ENCODE data around the gene NBAS.

NBAS gene

DNA sequence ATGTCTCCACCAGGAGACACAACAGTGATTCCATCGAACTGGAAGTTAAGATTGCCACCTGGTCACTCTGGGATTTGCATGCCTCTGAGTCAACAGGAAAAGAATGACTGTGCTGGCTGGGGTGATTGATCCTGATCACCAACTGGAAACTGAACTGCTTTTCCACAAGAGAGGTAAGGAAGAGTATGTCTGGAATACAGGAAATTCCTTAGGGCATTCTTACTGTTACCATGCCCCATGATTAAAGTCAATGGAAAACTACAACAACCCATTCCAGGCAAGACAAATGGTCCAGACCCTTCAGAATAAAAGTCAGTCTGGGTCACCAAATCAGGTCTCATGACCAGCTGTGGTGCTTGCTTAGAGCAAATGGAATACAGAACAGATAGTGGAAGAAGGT lies 18.5 kb upstream of the NBAS start:
- Mint-ChIP-seq H3K27ac (no peak overlapping the region), H3K4me1 (ENCODE audit: low read depth) (no peaks in the 10 kb centered on the region), H3K27me3 (ENCODE audit: low read depth) (no peaks in the 10 kb centered on the region), H3K36me3 (ENCODE audit: low read depth) (no peaks in the 10 kb centered on the region), H3K9me3 (no peaks in the 10 kb centered on the region), H3K4me3 (no peak overlapping the region)
- DNase-seq (ENCODE audit: low spot score) = no peak

DNA sequence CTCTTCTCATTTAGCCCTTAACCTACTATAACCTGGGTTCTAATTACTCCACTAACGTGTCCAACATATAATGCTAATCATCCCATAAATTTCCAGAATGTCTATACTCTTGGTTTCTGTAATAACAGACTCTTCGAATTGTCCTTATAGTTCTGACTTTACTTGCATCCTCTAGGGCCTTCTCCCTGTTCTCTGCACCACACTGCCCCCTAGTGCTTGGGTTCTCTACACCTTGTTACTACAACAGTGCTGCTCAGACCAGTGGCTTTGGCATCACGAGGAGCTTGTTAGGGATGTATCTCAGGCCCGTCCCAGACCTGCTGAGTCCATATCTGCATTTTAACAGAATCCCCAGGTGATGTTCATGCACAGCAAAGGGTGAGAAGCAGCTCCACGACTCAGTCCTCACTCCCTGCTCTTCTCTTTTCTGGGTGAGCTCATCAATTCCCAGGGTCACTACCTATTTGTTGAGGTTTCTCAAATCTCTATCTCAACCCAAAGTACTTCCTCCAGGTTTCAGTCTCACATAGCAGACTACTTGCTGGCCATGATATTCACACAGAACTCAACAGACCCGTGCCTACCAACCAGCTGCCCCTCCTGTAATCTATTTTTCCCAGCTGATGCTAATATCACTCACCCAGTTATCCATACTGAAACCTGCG lies 16.1 kb upstream of the NBAS start:
- no peaks in the 10 kb centered on the region for H3K36me3 Mint-ChIP-seq (ENCODE audit: low read depth)
- H3K4me1 Mint-ChIP-seq (ENCODE audit: low read depth) = no peaks in the 10 kb centered on the region
- no peak overlapping the region for H3K27ac Mint-ChIP-seq
- DNase-seq (ENCODE audit: low spot score) = peak; percentile 71
- no peaks in the 10 kb centered on the region for H3K9me3 Mint-ChIP-seq
- H3K27me3 Mint-ChIP-seq (ENCODE audit: low read depth) = peaks cover 2% of the 10 kb centered on the region
- no peak overlapping the region for H3K4me3 Mint-ChIP-seq

DNA sequence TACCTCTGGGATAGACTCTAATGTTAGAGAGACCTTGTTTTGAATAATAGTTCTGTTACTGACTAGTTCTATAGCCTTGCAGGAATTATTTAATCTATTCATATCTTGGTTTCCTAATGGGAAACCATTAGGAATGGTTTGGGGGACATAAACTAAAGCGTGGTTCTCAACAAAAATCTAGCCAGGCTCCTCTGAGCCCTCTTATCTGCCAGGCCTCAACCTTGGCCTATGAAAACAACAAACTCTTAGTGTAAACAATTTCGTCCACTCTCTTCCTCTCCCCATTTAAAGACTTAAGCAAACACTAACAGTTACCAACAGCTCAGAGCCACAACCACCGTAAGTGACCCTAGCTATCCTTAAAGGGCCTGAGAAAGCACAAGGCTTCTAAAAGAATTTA lies 10.6 kb upstream of the NBAS start:
- no peaks in the 10 kb centered on the region for H3K36me3 Mint-ChIP-seq (ENCODE audit: low read depth)
- no peaks in the 10 kb centered on the region for H3K9me3 Mint-ChIP-seq
- H3K4me1 Mint-ChIP-seq (ENCODE audit: low read depth) = no peaks in the 10 kb centered on the region
- no peak overlapping the region for H3K4me3 Mint-ChIP-seq
- peaks cover 12% of the 10 kb centered on the region for H3K27me3 Mint-ChIP-seq (ENCODE audit: low read depth)
- no peak for DNase-seq (ENCODE audit: low spot score)
- H3K27ac Mint-ChIP-seq = no peak overlapping the region

DNA sequence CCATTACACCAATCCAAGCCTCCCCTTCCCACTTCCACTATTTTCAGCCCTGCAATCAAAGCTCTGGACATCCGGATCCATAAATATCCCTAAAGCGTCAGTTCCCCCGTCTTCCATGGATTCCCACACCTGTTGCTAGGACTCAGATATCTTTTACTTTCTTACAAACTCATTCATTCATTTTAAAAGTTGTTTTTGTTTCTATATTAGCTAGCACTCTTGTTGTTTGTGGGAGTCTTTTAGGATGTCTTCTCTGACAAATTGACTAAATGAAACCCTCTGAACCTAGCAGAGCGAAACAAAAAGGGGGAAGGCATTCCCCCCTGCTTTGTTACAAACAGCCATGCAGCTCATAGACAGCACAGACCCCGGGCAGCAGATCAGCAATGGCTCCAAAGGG lies 9.0 kb upstream of the NBAS start:
- Mint-ChIP-seq H3K36me3 (ENCODE audit: low read depth) (no peaks in the 10 kb centered on the region), H3K4me3 (no peak overlapping the region), H3K27me3 (ENCODE audit: low read depth) (peaks cover 17% of the 10 kb centered on the region), H3K4me1 (ENCODE audit: low read depth) (no peaks in the 10 kb centered on the region), H3K9me3 (no peaks in the 10 kb centered on the region), H3K27ac (no peak overlapping the region)
- DNase-seq (ENCODE audit: low spot score) = no peak

GRCh38 chr2:15568874-15569273 lies 7.7 kb upstream of the NBAS start:
- H3K4me3 Mint-ChIP-seq = no peak overlapping the region
- H3K36me3 Mint-ChIP-seq (ENCODE audit: low read depth) = no peaks in the 10 kb centered on the region
- no peaks in the 10 kb centered on the region for H3K4me1 Mint-ChIP-seq (ENCODE audit: low read depth)
- no peak overlapping the region for H3K27ac Mint-ChIP-seq
- no peaks in the 10 kb centered on the region for H3K9me3 Mint-ChIP-seq
- H3K27me3 Mint-ChIP-seq (ENCODE audit: low read depth) = peaks cover 24% of the 10 kb centered on the region
- DNase-seq (ENCODE audit: low spot score) = no peak

GRCh38 chr2:15566912-15567311 lies 5.8 kb upstream of the NBAS start:
- Mint-ChIP-seq H3K9me3 (no peaks in the 10 kb centered on the region), H3K36me3 (ENCODE audit: low read depth) (no peaks in the 10 kb centered on the region), H3K4me1 (ENCODE audit: low read depth) (peaks cover 11% of the 10 kb centered on the region), H3K27ac (no peak overlapping the region), H3K27me3 (ENCODE audit: low read depth) (peaks cover 21% of the 10 kb centered on the region), H3K4me3 (no peak overlapping the region)
- no peak for DNase-seq (ENCODE audit: low spot score)

DNA sequence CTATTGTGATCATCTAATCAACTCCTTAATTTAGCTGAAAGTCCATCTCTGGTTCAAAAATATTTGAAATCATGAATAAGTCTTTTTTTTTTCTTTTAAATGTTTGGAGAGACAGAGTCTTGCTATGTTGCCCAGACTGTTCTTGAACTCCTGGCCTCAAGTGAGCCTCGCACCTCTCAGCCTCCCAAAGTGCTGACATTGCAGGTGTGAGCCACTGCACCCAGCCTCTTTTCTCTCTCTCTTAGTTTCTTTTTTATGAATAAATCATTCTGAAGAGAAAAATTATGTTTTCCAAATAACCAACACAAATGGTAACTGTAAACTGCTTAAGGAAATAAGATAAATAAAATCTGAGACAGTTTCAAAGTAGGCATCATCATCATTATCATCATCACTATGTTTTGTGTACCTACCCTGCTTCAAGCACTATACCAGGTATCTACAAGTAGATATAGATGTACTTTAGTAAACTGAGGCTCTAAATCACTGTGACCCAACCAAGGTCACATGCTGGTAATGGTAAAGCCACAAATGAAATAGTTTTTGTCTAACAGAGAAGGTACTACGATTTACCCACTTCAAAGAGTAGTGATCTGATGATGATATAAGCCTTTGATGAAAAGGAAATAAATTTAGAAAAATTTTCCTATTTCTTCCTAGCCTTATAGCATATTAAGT lies 5.0 kb upstream of the NBAS start:
- DNase-seq (ENCODE audit: low spot score) = no peak
- H3K4me1 Mint-ChIP-seq (ENCODE audit: low read depth) = peaks cover 18% of the 10 kb centered on the region
- H3K27me3 Mint-ChIP-seq (ENCODE audit: low read depth) = peaks cover 21% of the 10 kb centered on the region
- no peaks in the 10 kb centered on the region for H3K9me3 Mint-ChIP-seq
- H3K27ac Mint-ChIP-seq = no peak overlapping the region
- no peaks in the 10 kb centered on the region for H3K36me3 Mint-ChIP-seq (ENCODE audit: low read depth)
- H3K4me3 Mint-ChIP-seq = no peak overlapping the region

DNA sequence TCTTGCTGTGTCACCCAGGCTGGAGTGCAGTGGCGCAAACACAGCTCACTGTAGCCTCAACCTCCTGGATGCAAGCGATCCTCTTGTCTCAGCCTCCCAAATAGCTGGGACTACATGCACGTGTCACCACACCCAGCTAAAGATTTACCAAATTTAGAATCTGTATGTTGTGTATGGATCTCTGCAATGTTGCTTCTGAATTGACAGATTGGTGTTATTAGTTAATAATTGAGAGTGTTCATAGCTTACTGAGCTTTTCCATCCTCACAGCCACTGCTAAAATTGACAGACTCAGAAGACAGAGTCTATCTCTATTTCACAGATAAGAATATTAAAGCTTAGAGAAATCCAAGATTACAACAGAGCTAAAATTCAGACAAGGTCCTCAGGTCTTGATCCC lies 4.3 kb upstream of the NBAS start:
- no peak overlapping the region for H3K4me3 Mint-ChIP-seq
- no peak overlapping the region for H3K27ac Mint-ChIP-seq
- H3K36me3 Mint-ChIP-seq (ENCODE audit: low read depth) = no peaks in the 10 kb centered on the region
- no peaks in the 10 kb centered on the region for H3K9me3 Mint-ChIP-seq
- peaks cover 18% of the 10 kb centered on the region for H3K4me1 Mint-ChIP-seq (ENCODE audit: low read depth)
- peaks cover 20% of the 10 kb centered on the region for H3K27me3 Mint-ChIP-seq (ENCODE audit: low read depth)
- no peak for DNase-seq (ENCODE audit: low spot score)

- Mint-ChIP-seq H3K27ac (no peak overlapping the region), H3K9me3 (no peaks in the 10 kb centered on the region), H3K36me3 (ENCODE audit: low read depth) (no peaks in the 10 kb centered on the region), H3K4me1 (ENCODE audit: low read depth) (peaks cover 32% of the 10 kb centered on the region), H3K4me3 (no peak overlapping the region), H3K27me3 (ENCODE audit: low read depth) (peaks cover 15% of the 10 kb centered on the region)
- no peak for DNase-seq (ENCODE audit: low spot score)
Measured at GRCh38 chr2:15563227-15564100, 2.3 kb upstream of the NBAS start.

- no peaks in the 10 kb centered on the region for H3K36me3 Mint-ChIP-seq (ENCODE audit: low read depth)
- no peaks in the 10 kb centered on the region for H3K9me3 Mint-ChIP-seq
- H3K27ac Mint-ChIP-seq = peak overlapping the region; percentile 96
- H3K4me3 Mint-ChIP-seq = peak overlapping the region; percentile 93
- H3K4me1 Mint-ChIP-seq (ENCODE audit: low read depth) = peaks cover 37% of the 10 kb centered on the region
- peaks cover 14% of the 10 kb centered on the region for H3K27me3 Mint-ChIP-seq (ENCODE audit: low read depth)
- DNase-seq (ENCODE audit: low spot score) = no peak
Measured at GRCh38 chr2:15562354-15563031, 1.4 kb upstream of the NBAS start.

DNA sequence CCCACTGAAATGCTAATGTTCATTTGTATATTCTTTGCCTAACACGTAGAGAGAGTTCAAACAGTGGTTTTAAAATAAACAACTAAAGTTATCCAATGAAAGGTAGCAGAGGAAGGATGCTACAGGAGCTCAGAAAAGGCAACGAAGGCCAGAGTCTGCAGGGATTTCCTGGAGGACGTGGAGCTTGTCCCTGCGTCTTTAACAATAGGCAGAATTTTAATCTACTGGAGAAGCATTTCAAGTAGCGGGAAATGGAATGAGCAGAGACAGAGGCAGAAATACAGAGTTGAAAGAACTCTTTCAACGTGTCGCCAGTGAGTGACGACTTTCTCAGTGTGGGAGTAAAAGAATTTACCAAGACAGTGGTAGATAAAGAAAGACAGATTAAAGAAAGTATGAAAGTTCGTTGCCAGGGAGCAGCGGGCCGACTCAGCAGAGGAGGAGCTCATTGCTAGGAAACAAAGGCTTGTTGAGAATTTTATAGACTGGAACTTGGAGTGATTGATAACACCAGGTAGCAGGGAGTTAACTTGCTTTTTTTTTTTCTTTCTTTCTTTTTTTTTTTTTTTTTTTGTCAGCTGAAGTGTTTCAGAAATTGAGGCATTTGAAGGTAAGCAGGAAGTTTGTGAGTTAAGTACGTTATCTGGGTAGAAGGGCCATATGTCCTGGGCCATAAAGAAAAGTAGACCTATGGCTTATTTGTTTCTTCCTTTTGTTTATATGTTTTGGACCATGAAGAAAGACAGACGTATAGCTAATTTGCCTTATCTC lies 625 bp upstream of the NBAS start:
- Mint-ChIP-seq H3K27ac (peak overlapping the region; percentile 96), H3K4me3 (peak overlapping the region; percentile 93), H3K9me3 (no peaks in the 10 kb centered on the region), H3K4me1 (ENCODE audit: low read depth) (peaks cover 37% of the 10 kb centered on the region), H3K27me3 (ENCODE audit: low read depth) (peaks cover 13% of the 10 kb centered on the region), H3K36me3 (ENCODE audit: low read depth) (no peaks in the 10 kb centered on the region)
- peak; percentile 45 for DNase-seq (ENCODE audit: low spot score)

DNA sequence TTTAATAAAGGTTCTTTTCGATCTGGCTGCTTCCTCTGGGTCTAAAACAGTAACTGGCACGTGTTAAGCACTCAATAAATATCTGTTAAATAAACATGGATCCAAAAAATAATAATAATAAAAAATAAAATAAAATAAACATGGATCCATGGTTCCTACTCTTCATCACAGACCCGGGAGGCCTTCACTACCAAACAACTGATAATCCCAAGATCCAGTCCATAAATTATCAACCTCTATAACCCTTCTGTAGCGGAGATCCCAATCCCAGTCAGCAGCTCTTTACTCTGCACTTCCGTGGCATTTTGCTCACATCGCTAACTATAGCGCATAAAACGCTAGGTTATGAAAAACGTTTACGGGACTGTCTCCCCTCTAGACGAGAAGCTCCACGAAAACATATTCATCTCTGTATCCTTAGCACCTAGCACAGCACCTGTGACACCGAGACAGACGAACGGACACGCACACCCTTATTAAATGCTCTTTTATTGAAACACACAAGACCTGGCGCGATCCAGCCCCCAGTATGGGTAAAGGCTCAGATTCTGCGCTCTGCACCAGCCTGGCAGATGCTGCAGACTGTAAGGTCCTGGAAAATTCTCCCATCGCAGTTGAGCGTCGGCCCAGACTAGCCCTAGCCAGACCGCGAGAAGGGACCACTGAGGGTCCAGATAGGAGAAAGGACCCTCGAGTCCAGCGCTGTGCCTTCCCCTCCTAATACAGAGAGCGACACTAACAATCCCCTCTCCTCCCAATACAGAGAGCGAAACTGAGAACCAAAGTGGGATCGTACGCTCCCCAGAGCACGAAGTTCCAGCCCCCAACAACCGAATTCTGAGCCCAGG lies 770 bp downstream of the NBAS start:
- no peaks in the 10 kb centered on the region for H3K9me3 Mint-ChIP-seq
- peak overlapping the region; percentile 96 for H3K27ac Mint-ChIP-seq
- peaks cover 8% of the 10 kb centered on the region for H3K27me3 Mint-ChIP-seq (ENCODE audit: low read depth)
- peaks cover 2% of the 10 kb centered on the region for H3K36me3 Mint-ChIP-seq (ENCODE audit: low read depth)
- H3K4me1 Mint-ChIP-seq (ENCODE audit: low read depth) = peaks cover 37% of the 10 kb centered on the region
- DNase-seq (ENCODE audit: low spot score) = no peak
- H3K4me3 Mint-ChIP-seq = peak overlapping the region; percentile 93

Measured in T-helper 2 cell treated with Interferon-gamma antibody and Interleukin-4, amounts not matched to agents 5 μg/mL and 100 μg/mL, for 36 hours (primary cell).